SH-SY5Y (cell line): ENCODE results near the gene BICRA.

Source experiments
- GATA2 ChIP-seq: IDR thresholded peaks from 2 replicates; pipeline ENCODE4 v1.6.1; 2011; ENCODE audit warnings: mild to moderate bottlenecking, low read depth, low read length
- GATA3 ChIP-seq: IDR thresholded peaks from 2 replicates; pipeline ENCODE4 v1.6.1; 2011; ENCODE audit warnings: low read depth, mild to moderate bottlenecking, low read length, moderate library complexity

- TF ChIP-seq GATA2, result no peak
- TF ChIP-seq GATA3, result no peak
Measured at GRCh38 chr19:47623921-47624391, 15.0 kb downstream of the BICRA start.
